PFSK-1 (cell line): ENCODE results near the gene TMEM62.

Experiments
- FOXP2 ChIP-seq: optimal IDR thresholded peaks from 2 replicates; pipeline ENCODE3; 2011; ENCODE audit warnings: borderline replicate concordance, control low read depth, inconsistent platforms; ENCODE audit not compliant: insufficient read depth; ENCODE audit errors: extremely low read length, extremely low read depth
- POLR2AphosphoS5 ChIP-seq: IDR thresholded peaks from 2 replicates; pipeline ENCODE4 v1.6.1; 2012; ENCODE audit warnings: low read depth, mild to moderate bottlenecking, control low read depth, low read length, moderate library complexity
- SIN3A ChIP-seq: IDR thresholded peaks from 2 replicates; pipeline ENCODE4 v1.6.1; 2012; ENCODE audit warnings: mild to moderate bottlenecking, low read length, moderate library complexity, borderline replicate concordance; ENCODE audit not compliant: insufficient read depth
- TAF1 ChIP-seq: IDR thresholded peaks from 2 replicates; pipeline ENCODE4 v1.6.1; 2012; ENCODE audit warnings: low read length, control low read depth, borderline replicate concordance; ENCODE audit not compliant: insufficient read depth
- TF ChIP-seq, protein P1 (sequence below), 2 experiments: IDR thresholded peaks; 2 replicates each; pipeline versions ENCODE4 v1.6.1 to v1.8.0; 2011 to 2012; ENCODE audit warnings: low read depth in 2 of 2, low read length in 2 of 2, control low read depth in 1 of 2, inconsistent platforms in 1 of 2, mild to moderate bottlenecking in 1 of 2, moderate library complexity in 1 of 2; ENCODE audit not compliant: insufficient read depth in 1 of 2

The TMEM62 gene

DNA sequence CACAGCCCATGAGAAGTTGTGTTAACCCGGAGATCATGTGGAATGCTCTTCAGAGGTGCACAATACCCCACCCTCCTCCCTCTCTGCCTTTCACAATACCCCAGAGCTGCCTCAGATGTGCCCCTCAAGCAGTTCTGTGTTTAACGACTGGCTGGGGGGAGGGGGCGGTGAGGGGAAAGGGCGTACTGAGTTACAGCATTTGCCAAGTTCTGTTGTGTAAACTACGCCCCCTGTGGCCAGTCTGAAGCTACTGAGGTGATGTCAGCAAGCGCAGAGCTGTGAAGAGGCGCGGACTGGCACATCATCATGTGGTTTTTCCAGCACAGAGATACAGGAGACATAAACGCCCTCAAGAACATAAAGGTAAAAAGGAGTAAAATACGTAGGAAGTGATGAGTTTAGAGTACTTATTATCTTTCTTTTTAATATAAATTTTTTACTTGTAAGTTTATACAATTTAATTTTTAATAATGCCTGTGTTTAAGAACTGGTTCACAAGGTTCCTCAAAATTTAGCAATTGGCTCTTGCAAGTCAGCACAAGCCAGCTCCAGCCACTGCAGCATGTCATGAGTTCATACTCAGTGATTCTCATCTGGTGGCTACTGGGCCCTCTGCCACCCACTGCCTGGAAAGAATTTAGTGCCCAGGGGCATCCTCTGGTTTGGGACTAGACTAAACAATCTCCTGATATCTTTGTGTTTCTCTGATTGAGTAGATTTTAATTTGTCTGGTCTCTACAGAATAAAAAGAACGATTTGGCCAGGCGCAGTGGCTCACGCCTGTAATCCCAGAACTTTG lies 85.7 kb downstream of the TMEM62 start:
- TF ChIP-seq SIN3A (no peak), POLR2AphosphoS5 (no peak), FOXP2 (no peak), TAF1 (no peak)
- TF ChIP-seq, protein P1, sequence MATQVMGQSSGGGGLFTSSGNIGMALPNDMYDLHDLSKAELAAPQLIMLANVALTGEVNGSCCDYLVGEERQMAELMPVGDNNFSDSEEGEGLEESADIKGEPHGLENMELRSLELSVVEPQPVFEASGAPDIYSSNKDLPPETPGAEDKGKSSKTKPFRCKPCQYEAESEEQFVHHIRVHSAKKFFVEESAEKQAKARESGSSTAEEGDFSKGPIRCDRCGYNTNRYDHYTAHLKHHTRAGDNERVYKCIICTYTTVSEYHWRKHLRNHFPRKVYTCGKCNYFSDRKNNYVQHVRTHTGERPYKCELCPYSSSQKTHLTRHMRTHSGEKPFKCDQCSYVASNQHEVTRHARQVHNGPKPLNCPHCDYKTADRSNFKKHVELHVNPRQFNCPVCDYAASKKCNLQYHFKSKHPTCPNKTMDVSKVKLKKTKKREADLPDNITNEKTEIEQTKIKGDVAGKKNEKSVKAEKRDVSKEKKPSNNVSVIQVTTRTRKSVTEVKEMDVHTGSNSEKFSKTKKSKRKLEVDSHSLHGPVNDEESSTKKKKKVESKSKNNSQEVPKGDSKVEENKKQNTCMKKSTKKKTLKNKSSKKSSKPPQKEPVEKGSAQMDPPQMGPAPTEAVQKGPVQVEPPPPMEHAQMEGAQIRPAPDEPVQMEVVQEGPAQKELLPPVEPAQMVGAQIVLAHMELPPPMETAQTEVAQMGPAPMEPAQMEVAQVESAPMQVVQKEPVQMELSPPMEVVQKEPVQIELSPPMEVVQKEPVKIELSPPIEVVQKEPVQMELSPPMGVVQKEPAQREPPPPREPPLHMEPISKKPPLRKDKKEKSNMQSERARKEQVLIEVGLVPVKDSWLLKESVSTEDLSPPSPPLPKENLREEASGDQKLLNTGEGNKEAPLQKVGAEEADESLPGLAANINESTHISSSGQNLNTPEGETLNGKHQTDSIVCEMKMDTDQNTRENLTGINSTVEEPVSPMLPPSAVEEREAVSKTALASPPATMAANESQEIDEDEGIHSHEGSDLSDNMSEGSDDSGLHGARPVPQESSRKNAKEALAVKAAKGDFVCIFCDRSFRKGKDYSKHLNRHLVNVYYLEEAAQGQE (IDR thresholded peaks at IDR 0.05; ENCODE audit: insufficient read depth in 1 of 2, low read depth in 2 of 2, low read length in 2 of 2): no peak

DNA sequence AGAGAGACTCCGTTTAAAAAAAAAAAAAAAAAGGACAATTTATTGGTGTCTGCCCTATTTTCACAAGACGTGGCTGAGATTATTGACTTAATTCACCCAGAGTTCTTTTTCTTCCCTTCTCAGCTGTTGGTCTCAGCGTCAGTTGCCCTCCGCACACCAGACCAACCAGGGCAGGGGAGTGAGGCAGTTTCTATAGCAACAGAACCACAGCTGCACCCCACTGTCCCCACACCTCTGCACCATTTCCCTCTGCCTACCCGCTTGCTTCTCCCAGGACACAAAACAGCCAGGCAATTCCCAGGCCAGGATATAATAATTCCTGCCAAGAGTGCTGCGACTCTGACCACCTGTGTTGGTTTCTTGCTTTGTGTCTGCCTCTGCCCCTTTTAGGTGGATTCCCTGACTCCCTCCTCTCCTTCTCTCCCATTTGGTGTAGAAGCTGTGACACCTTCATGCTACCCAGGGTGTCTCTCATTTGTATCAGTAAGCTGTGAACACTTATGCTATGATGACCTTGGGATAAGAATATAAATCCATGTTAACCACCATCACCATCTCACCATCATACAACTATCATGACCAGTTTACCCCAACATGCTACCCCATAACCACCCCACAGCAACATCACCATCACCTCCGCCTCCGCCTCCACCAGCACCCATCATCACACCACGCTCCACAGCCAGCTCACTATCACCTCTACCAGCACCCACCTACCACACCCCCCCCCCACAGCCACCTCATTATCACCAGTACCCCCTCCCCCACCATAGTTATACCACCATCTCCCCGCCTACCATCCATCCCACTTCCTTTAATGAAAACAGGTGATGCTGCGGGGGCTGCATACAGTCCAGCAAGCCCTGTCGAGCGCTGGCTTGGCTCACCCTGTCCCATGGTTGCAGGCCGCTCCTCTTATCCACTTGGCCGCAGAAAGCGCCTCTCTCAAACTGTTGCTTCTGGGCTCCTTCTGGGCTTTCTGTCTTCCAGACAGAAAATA lies 86.8 kb downstream of the TMEM62 start:
- TF ChIP-seq FOXP2: no peak
- TF ChIP-seq SIN3A: no peak
- no peak for TF ChIP-seq TAF1
- TF ChIP-seq, protein P1 (IDR thresholded peaks at IDR 0.05; ENCODE audit: insufficient read depth in 1 of 2, low read depth in 2 of 2, low read length in 2 of 2): no peak
- no peak for TF ChIP-seq POLR2AphosphoS5

DNA sequence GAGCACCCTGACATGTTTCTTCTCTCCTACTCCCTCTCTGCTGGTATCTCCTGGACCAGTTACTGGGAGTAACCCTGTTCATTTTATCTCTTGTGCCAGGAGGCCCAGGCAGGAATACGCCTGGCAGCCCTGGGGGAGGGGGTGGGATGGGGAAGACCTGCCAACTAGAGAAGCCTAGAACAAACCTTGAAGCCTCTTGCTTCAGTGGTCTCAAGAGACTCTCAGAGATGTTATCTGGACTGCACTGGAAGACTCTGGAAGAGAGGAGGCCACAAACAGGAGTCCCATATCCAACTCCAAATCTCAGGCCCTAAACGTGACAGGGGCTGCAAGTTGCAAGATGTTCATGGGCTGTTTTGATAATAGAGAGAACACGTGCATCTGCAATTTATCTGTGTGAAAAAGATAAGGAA lies 87.6 kb downstream of the TMEM62 start, which contains the start of gene EPB42:
Gene EPB42 (minus strand): TSS at position 28 of the 413 bp plus-strand sequence. CDS start 193 bp downstream, outside the sequence.
- TF ChIP-seq, protein P1 (IDR thresholded peaks at IDR 0.05; ENCODE audit: insufficient read depth in 1 of 2, low read depth in 2 of 2, low read length in 2 of 2): no peak
- TF ChIP-seq SIN3A (no peak), TAF1 (no peak), POLR2AphosphoS5 (no peak), FOXP2 (no peak)

DNA sequence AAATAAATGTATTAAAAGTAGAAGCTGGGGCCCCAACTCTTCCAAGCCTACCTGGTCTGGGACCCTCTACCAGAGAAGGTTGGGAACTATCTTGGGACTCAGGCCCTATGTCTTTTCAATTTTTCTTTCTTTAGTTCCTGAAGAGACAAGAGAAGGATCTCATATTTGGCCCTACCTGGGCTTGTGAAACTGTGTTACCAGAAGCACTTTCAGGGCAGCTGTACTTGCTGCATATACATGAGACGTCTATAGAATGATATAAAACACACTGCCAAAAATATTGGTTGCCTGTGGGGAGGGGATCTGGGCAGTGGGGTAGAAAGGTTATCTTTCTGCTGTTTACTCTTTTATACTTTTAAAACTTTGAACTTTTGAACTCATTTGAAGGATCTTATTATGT lies 88.0 kb downstream of the TMEM62 start:
- TF ChIP-seq FOXP2 (no peak), TAF1 (no peak), POLR2AphosphoS5 (no peak), SIN3A (no peak)
- TF ChIP-seq, protein P1 (IDR thresholded peaks at IDR 0.05; ENCODE audit: insufficient read depth in 1 of 2, low read depth in 2 of 2, low read length in 2 of 2): no peak
